ENCODE results near the gene PAK1IP1.
"Not testable (repeated sequence)": the region's sequence is repeated elsewhere in the genome, so short reads cannot be mapped to it uniquely, and the experiment has no call there.

The PAK1IP1 gene

GRCh38 chr6:10695086-10695657 lies 400 bp downstream of the PAK1IP1 start:
- DNase-seq (ENCODE audit: low read depth), result no peak
- no peak for TF ChIP-seq CTCF (conservative IDR thresholded peaks at IDR 0.05; ENCODE audit: low read depth, low read length)
- H3K4me3 ChIP-seq (ENCODE audit: low read length), result peak overlapping the region; percentile 99

DNA sequence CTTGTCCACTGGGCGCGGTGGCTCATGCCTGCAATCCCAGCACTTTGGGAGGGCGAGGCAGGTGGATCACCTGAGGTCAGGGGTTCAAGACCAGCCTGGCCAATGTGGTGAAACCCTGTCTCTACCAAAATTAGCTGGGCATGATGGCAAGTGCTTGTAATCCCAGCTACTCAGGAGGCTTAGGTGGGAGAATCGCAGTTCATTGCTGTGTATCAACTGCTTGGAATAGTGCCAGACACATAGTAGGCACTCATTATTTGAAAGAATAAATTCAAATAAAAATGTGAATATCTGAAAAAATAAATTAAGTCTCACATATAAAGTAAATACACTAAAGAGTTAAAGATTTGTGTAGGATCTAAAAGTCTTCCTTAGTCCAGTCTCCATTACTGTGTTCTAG lies 1.9 kb downstream of the PAK1IP1 start:
- DNase-seq (ENCODE audit: low read depth), result no peak
- H3K4me3 ChIP-seq (ENCODE audit: low read length), result no peak overlapping the region

DNA sequence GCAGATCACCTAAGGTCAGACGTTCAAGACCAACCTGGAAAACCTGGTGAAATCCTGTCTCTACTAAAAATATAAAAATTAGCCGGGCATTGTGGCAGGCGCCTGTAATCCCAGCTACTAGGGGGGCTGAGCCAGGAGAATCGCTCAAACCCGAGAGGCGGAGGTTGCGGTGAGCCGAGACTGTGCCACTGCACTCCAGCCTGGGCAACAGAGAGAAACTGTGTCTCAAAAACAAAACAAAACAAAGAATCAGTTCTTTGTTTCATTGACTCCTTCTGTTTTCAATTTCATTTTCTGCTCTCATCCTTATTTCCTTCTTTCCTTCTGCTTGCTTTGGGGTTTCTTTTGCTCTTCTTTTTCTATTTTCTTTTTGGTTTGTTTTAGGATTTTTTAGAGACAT lies 19.2 kb downstream of the PAK1IP1 start:
- no peak for TF ChIP-seq CTCF (conservative IDR thresholded peaks at IDR 0.05; ENCODE audit: low read depth, low read length)
- no peak for DNase-seq (ENCODE audit: low read depth)
- no peak overlapping the region for H3K4me3 ChIP-seq (ENCODE audit: low read length)

More for the DNA sequence above, 1.9 kb downstream of the PAK1IP1 start:
- no peak for TF ChIP-seq CTCF (conservative IDR thresholded peaks at IDR 0.05; ENCODE audit: low read depth, low read length)

DNA sequence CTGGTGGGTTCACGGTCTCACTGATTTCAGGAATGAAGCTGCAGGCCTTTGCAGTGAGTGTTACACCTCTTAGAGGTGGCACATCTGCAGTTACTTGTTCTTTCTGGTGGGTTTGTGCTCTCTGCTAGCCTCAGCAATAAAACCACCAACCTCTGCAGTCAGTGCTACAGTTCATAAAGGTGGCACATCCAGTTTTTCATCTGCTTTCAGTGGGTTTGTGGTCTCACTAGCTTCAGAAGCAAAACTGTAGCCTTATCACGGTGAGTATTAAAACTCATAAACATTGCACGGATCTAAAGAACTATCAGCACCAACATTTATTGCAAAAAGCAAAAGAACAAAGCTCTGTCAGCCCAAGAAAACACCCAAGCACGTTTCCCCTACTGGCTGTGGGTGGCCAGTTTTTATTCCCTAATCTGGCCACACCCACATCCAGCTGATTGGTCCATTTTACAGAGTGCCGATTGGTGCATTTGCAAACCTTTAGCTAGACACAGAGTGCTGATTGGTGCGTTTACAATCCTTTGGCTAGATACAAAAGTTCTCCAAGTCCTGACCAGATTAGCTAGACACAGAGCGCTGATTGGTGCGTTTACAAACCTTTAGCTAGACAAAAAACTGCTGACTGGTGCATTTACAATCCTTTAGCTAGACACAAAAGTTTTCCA lies 24.7 kb downstream of the PAK1IP1 start:
- DNase-seq (ENCODE audit: low read depth), result no peak
- no peak for TF ChIP-seq CTCF (conservative IDR thresholded peaks at IDR 0.05; ENCODE audit: low read depth, low read length)

GRCh38 chr6:10719964-10720264 lies 25.1 kb downstream of the PAK1IP1 start:
- no peak for DNase-seq (ENCODE audit: low read depth)
- H3K4me3 ChIP-seq (ENCODE audit: low read length), result peak overlapping the region; percentile 46
- no peak for TF ChIP-seq CTCF (conservative IDR thresholded peaks at IDR 0.05; ENCODE audit: low read depth, low read length)

More for the DNA sequence above, 24.7 kb downstream of the PAK1IP1 start:
- H3K4me3 ChIP-seq (ENCODE audit: low read length), result peak overlapping the region; percentile 46

DNA sequence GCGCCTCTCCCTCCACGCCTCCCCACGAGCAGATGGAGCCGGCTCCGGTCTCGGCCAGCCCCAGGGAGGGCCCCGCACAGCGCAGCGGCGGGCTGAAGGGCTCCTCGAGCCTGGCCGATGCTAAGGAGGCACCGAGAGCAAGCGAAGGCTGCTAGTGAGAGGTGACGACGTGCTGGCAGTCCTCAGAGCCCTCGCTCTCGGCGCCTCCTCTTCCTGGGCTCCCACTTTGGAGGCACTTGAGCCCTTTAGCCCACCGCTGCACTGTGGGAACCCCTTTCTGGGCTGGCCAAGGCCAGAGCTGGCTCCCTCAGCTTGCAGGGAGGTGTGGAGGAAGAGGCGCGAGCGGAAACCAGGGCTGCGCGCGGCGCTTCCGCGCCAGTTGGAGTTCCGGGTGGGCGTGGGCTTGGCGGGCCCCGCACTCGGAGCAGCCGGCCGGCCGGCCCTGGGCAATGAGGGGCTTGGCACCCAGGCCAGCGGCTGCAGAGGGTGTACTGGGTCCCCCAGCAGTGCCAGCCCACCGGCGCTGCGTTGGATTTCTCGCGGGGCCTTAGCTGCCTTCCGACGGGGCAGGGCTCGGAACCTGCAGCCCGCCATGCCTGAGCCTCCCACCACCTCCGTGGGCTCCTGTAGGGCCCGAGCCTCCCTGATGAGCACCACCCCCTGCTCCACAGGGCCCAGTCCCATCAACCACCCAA lies 25.6 kb downstream of the PAK1IP1 start:
- no peak for DNase-seq (ENCODE audit: low read depth)
- no peak for TF ChIP-seq CTCF (conservative IDR thresholded peaks at IDR 0.05; ENCODE audit: low read depth, low read length)
- peak overlapping the region; percentile 46 for H3K4me3 ChIP-seq (ENCODE audit: low read length)

DNA sequence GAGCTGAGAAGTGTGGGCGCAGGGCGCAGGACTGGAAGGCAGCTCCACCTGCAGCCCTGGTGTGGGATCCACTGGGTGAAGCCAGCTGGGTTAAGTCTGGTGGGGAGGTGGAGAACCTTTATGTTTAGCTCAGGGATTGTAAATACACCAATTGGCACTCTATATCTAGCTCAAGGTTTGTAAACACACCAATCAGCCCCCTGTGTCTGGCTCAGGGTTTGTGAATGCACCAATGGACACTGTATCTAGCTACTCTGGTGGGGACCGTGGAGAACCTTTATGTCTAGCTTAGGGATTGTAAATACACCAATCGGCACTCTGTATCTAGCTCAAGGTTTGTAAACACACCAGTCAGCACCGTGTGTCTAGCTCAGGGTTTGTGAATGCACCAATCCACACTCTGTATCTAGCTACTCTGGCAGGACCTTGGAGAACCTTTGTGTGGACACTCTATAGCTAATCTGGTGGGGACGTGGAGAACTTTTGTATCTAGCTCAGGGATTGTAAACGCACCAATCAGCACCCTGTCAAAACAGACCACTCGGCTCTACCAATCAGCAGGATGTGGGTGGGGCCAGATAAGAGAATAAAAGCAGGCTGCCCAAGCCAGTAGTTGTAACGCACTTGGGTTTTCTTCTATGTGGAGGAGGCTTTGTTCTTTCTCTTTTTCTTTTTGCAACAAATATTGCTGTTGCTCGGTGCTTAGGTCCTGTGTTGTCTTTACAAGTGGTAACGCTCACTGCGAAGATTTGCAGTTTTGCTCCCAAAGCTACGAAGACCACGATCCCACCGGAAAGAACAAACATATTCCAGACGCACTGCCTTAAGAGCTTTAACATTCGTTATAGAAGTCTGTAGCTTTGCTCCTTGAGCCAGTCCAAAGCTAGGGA lies 26.4 kb downstream of the PAK1IP1 start:
- not testable (repeated sequence) for DNase-seq (ENCODE audit: low read depth)
- peak overlapping the region; percentile 46 for H3K4me3 ChIP-seq (ENCODE audit: low read length)
